Measurements from ENCODE around the gene MPZL1.
A peak's percentile ranks its signal among the peaks of the same experiment; 100 is the strongest.

Gene MPZL1

GRCh38 chr1:167720965-167721616, 691 bp upstream of the MPZL1 start:
- H3K4me3 ChIP-seq (replicated peaks in 1 of 2; ENCODE audit: low read depth in 2 of 2, low read length in 2 of 2): peak overlapping the region; percentile 35 to 82
- peak; percentile 61 for TF ChIP-seq CTCF (IDR thresholded peaks at IDR 0.05; ENCODE audit: low read depth, low read length)
- DNase-seq (ENCODE audit: low read depth in 2 of 2): peak; percentile 72 to 73

GRCh38 chr1:167722152-167722869, 529 bp downstream of the MPZL1 start:
- peak; percentile 42 to 47 for DNase-seq (ENCODE audit: low read depth in 2 of 2)
- H3K4me3 ChIP-seq (replicated peaks in 1 of 2; ENCODE audit: low read depth in 2 of 2, low read length in 2 of 2): peak overlapping the region; percentile 72 to 82
- TF ChIP-seq CTCF (IDR thresholded peaks at IDR 0.05; ENCODE audit: low read depth, low read length): no peak

- DNase-seq (ENCODE audit: low read depth in 2 of 2): no peak
- TF ChIP-seq CTCF (IDR thresholded peaks at IDR 0.05; ENCODE audit: low read depth, low read length): no peak
- peak overlapping the region; percentile 72 to 82 for H3K4me3 ChIP-seq (replicated peaks in 1 of 2; ENCODE audit: low read depth in 2 of 2, low read length in 2 of 2)
These were observed 1.1 kb downstream of the MPZL1 start for GRCh38 chr1:167722870-167723251.

GRCh38 chr1:167723707-167724323, 2.0 kb downstream of the MPZL1 start:
- no peak for DNase-seq (ENCODE audit: low read depth in 2 of 2)
- H3K4me3 ChIP-seq (replicated peaks in 1 of 2; ENCODE audit: low read depth in 2 of 2, low read length in 2 of 2): peak overlapping the region in 1 of 2 donors; percentile 82
- no peak for TF ChIP-seq CTCF (IDR thresholded peaks at IDR 0.05; ENCODE audit: low read depth, low read length)

- no peak for TF ChIP-seq CTCF (IDR thresholded peaks at IDR 0.05; ENCODE audit: low read depth, low read length)
- no peak overlapping the region for H3K4me3 ChIP-seq (replicated peaks in 1 of 2; ENCODE audit: low read depth in 2 of 2, low read length in 2 of 2)
- DNase-seq (ENCODE audit: low read depth in 2 of 2): no peak
These were observed 4.2 kb downstream of the MPZL1 start for GRCh38 chr1:167726008-167726407.

GRCh38 chr1:167728818-167729410, 7.1 kb downstream of the MPZL1 start:
- TF ChIP-seq CTCF (IDR thresholded peaks at IDR 0.05; ENCODE audit: low read depth, low read length): no peak
- DNase-seq (ENCODE audit: low read depth in 2 of 2): no peak
- H3K4me3 ChIP-seq (replicated peaks in 1 of 2; ENCODE audit: low read depth in 2 of 2, low read length in 2 of 2): no peak overlapping the region
